ENCODE results near the gene EVPLL.
"Not testable (repeated sequence)": the region's sequence is repeated elsewhere in the genome, so short reads cannot be mapped to it uniquely, and the experiment has no call there.

The EVPLL gene

GRCh38 chr17:18379246-18380146 lies 1.9 kb downstream of the EVPLL start:
- DNase-seq = no peak

- no peak for DNase-seq
Observed at GRCh38 chr17:18380471-18381157, 3.0 kb downstream of the EVPLL start.

GRCh38 chr17:18381158-18381952 lies 3.8 kb downstream of the EVPLL start:
- DNase-seq = no peak

- DNase-seq = no peak
Observed at GRCh38 chr17:18381953-18382245, 4.3 kb downstream of the EVPLL start.

- DNase-seq = no peak
Observed at GRCh38 chr17:18382441-18383078, 5.0 kb downstream of the EVPLL start.

GRCh38 chr17:18383079-18383481 lies 5.5 kb downstream of the EVPLL start:
- DNase-seq = not testable (repeated sequence)

- not testable (repeated sequence) for DNase-seq
Observed at GRCh38 chr17:18384271-18384670, 6.7 kb downstream of the EVPLL start.

- DNase-seq = not testable (repeated sequence)
Observed at GRCh38 chr17:18387583-18387982, 10.0 kb downstream of the EVPLL start.

GRCh38 chr17:18388266-18388665 lies 10.7 kb downstream of the EVPLL start:
- not testable (repeated sequence) for DNase-seq

- not testable (repeated sequence) for DNase-seq
Observed at GRCh38 chr17:18388728-18389127, 11.2 kb downstream of the EVPLL start.

- DNase-seq = not testable (repeated sequence)
Observed at GRCh38 chr17:18401872-18402590, 24.5 kb downstream of the EVPLL start.

GRCh38 chr17:18403166-18403565 lies 25.6 kb downstream of the EVPLL start:
- DNase-seq = not testable (repeated sequence)

GRCh38 chr17:18403604-18404003 lies 26.0 kb downstream of the EVPLL start:
- DNase-seq = not testable (repeated sequence)

- DNase-seq = not testable (repeated sequence)
Observed at GRCh38 chr17:18408906-18409305, 31.3 kb downstream of the EVPLL start.

GRCh38 chr17:18409321-18409720 lies 31.7 kb downstream of the EVPLL start:
- DNase-seq = not testable (repeated sequence)

GRCh38 chr17:18410736-18411135 lies 33.2 kb downstream of the EVPLL start:
- not testable (repeated sequence) for DNase-seq

- DNase-seq = not testable (repeated sequence)
Observed at GRCh38 chr17:18411377-18411864, 33.8 kb downstream of the EVPLL start.

- DNase-seq = not testable (repeated sequence)
Observed at GRCh38 chr17:18412001-18412538, 34.5 kb downstream of the EVPLL start.

GRCh38 chr17:18421521-18421920 lies 43.9 kb downstream of the EVPLL start:
- not testable (repeated sequence) for DNase-seq

- DNase-seq = not testable (repeated sequence)
Observed at GRCh38 chr17:18422464-18422863, 44.9 kb downstream of the EVPLL start.

- DNase-seq = not testable (repeated sequence)
Observed at GRCh38 chr17:18423015-18423414, 45.4 kb downstream of the EVPLL start.

Data from NCI-H774 (cell line).